Retinal pigment epithelial cell (primary cell): ENCODE data around the gene KCNIP1.

ENCODE experiments used
- DNase-seq: peaks from one replicate; pipeline ENCODE4 v3.0.0-alpha.2; 2010; ENCODE audit warnings: low read depth
- H3K4me3 ChIP-seq: 2 replicates; pipeline ENCODE4 v1.5.1; 2011; ENCODE audit warnings: mild to moderate bottlenecking, low read length, control low read depth, moderate library complexity
- CTCF ChIP-seq: conservative IDR thresholded peaks from 2 replicates; pipeline ENCODE4 v1.5.1; 2011; ENCODE audit warnings: low read depth, low read length, control low read depth, inconsistent platforms

KCNIP1 gene

GRCh38 chr5:170719551-170719950, 215.7 kb downstream of the KCNIP1 start:
- DNase-seq: no peak
- no peak for TF ChIP-seq CTCF
- no peak overlapping the region for H3K4me3 ChIP-seq

GRCh38 chr5:170720179-170720578, 216.4 kb downstream of the KCNIP1 start:
- DNase-seq: no peak
- H3K4me3 ChIP-seq: no peak overlapping the region
- no peak for TF ChIP-seq CTCF

DNA sequence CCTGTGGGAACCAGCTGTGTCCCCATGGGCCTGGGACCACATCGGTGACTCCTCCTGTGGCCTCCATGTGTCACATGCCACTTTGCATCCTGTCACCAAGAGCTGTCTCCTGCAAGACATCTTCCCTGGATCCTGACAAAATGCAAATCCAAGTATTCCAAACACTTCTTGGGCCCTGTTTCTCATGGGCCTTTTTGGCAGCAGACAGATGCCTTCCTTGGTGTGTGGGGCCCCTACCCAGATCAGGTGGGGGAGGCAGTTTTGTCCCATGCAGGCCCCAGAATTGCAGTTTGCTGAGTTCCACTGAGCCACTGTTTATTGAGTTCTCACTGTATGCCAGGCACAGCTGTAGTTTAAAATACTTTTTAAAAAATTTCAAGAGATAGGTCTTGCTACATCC, 217.2 kb downstream of the KCNIP1 start:
- no peak overlapping the region for H3K4me3 ChIP-seq
- DNase-seq: no peak
- TF ChIP-seq CTCF: no peak

- no peak for DNase-seq
- H3K4me3 ChIP-seq: no peak overlapping the region
- TF ChIP-seq CTCF: no peak
Measured at GRCh38 chr5:170721681-170722080, 217.9 kb downstream of the KCNIP1 start.

DNA sequence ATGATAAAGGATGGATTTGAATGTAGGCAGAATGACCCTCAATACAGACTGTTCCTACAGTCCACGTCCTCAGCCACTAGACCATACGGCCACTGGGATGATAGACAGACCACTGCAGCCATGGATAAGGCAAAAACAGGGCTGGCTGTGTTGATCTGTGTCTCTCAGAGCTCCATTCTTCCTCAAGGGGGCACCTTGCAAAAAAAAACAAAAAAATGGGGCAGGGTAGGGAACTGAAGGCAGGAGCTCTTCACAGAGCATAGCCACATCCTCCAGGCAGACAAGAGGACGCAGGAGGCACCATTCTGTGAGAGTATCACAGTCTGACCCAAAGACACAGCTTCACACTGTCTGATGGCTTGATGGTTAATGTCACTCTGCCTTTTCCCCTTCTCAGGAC, 218.5 kb downstream of the KCNIP1 start:
- H3K4me3 ChIP-seq: no peak overlapping the region
- no peak for TF ChIP-seq CTCF
- no peak for DNase-seq

DNA sequence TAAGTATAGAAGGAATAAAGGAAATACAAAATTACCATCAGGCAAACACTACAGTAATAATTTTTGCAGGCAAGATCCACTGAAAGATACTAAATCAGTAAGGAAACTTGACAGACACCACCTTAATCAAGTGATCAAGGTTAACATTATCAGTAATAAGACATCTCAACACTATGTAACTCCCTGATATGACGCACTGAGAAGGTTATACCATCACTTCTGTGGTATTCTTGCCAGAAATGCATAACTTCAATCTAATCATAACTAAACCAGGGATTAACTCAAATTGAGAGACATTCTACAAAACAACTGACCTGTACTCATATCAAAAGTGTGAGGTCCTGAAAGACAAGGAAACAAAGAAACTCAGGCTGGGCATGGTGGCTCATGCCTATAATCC, 227.2 kb downstream of the KCNIP1 start:
- H3K4me3 ChIP-seq: no peak overlapping the region
- no peak for DNase-seq
- TF ChIP-seq CTCF: no peak

GRCh38 chr5:170732685-170733084, 228.9 kb downstream of the KCNIP1 start:
- no peak for TF ChIP-seq CTCF
- no peak for DNase-seq
- H3K4me3 ChIP-seq: no peak overlapping the region
